ENCODE measurements around the gene ZNF784. TPM values are rescaled to one million over a fixed set of nuclear protein-coding genes. Genes with fewer than 3 reads are reported as not detected.

The ZNF784 gene
- total RNA-seq, 1 donor from 2014 or later = 6.8 TPM

DNA sequence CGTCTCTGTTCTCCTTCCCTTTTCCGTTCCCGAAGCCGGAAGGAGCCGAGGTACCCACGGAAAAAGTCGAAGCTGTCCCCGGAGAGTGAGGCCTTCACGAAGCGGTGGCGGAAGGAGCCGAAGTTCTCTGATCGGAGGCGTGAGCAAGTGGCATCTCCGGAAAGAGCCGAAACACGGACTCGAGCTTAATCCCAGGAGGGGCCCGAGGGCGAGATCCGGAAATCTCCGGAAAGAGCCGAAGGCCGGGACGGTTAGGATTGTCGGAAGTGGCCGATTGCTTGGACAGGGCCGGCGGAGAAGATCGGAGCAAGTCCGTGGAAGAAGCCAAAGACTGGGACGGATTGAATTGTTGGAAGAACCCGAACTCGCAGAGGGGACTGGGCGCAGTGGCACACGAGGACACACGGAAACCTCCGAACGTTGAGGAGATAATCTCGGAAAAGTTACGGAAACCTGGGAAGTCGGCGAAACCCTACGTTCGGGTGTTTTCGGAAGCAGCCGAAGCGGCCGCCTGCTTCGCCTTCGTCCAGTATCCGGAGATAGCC, 30.0 kb upstream of the ZNF784 start:
- H3K4me1 Mint-ChIP-seq (ENCODE audit: unreplicated experiment) = peaks cover 47% of the 10 kb centered on the region
- H3K4me3 Mint-ChIP-seq (ENCODE audit: unreplicated experiment) = peak overlapping the region; percentile 96
- TF ChIP-seq, protein P1, sequence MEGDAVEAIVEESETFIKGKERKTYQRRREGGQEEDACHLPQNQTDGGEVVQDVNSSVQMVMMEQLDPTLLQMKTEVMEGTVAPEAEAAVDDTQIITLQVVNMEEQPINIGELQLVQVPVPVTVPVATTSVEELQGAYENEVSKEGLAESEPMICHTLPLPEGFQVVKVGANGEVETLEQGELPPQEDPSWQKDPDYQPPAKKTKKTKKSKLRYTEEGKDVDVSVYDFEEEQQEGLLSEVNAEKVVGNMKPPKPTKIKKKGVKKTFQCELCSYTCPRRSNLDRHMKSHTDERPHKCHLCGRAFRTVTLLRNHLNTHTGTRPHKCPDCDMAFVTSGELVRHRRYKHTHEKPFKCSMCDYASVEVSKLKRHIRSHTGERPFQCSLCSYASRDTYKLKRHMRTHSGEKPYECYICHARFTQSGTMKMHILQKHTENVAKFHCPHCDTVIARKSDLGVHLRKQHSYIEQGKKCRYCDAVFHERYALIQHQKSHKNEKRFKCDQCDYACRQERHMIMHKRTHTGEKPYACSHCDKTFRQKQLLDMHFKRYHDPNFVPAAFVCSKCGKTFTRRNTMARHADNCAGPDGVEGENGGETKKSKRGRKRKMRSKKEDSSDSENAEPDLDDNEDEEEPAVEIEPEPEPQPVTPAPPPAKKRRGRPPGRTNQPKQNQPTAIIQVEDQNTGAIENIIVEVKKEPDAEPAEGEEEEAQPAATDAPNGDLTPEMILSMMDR (IDR thresholded peaks at IDR 0.05; ENCODE audit: unreplicated experiment) = no peak
- DNase-seq (ENCODE audit: low spot score) = peak; percentile 99
- peaks cover 40% of the 10 kb centered on the region for H3K27me3 Mint-ChIP-seq (ENCODE audit: unreplicated experiment)
- peaks cover 21% of the 10 kb centered on the region for H3K36me3 Mint-ChIP-seq (ENCODE audit: low read depth, unreplicated experiment)
- peak overlapping the region; percentile 99 for H3K27ac Mint-ChIP-seq (ENCODE audit: unreplicated experiment)
- no peaks in the 10 kb centered on the region for H3K9me3 Mint-ChIP-seq (ENCODE audit: unreplicated experiment)

DNA sequence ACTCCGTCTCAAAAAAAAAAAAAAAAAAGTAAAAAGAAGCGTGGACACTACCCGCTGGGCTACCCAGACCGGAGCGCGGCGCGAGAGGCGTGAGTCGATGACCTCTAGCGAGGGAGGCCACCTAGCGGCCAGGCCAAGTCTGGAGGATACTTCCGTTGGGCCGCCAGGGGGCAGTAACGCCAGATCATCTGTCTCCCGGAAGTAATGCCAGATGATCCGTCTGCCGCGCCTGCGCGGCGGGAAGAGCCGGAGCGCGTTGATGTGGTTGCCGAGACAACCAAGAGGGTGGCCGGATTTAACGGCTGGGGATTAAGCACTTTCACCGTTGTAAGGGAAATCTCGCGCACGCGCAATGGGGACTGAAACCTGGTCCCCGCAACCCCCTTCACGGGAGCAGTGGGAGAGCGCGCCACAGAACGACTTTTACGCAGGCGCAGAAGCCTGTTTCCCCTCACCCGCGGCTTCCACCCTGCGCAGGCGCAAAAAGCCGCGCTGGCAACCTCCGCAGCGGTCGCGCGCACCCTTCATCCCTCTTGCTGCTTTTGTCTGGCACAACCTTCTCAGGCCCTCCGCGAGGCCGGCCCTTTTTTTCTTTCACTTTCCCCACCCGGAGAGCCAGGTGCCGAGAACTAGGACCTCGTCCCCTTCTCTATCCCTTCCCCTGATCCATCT, 29.4 kb upstream of the ZNF784 start:
- peaks cover 38% of the 10 kb centered on the region for H3K27me3 Mint-ChIP-seq (ENCODE audit: unreplicated experiment)
- H3K9me3 Mint-ChIP-seq (ENCODE audit: unreplicated experiment) = no peaks in the 10 kb centered on the region
- H3K4me1 Mint-ChIP-seq (ENCODE audit: unreplicated experiment) = peaks cover 45% of the 10 kb centered on the region
- H3K27ac Mint-ChIP-seq (ENCODE audit: unreplicated experiment) = peak overlapping the region; percentile 99
- peak; percentile 97 for DNase-seq (ENCODE audit: low spot score)
- peaks cover 19% of the 10 kb centered on the region for H3K36me3 Mint-ChIP-seq (ENCODE audit: low read depth, unreplicated experiment)
- TF ChIP-seq, protein P1 (IDR thresholded peaks at IDR 0.05; ENCODE audit: unreplicated experiment) = peak; percentile 100
- H3K4me3 Mint-ChIP-seq (ENCODE audit: unreplicated experiment) = peak overlapping the region; percentile 96

DNA sequence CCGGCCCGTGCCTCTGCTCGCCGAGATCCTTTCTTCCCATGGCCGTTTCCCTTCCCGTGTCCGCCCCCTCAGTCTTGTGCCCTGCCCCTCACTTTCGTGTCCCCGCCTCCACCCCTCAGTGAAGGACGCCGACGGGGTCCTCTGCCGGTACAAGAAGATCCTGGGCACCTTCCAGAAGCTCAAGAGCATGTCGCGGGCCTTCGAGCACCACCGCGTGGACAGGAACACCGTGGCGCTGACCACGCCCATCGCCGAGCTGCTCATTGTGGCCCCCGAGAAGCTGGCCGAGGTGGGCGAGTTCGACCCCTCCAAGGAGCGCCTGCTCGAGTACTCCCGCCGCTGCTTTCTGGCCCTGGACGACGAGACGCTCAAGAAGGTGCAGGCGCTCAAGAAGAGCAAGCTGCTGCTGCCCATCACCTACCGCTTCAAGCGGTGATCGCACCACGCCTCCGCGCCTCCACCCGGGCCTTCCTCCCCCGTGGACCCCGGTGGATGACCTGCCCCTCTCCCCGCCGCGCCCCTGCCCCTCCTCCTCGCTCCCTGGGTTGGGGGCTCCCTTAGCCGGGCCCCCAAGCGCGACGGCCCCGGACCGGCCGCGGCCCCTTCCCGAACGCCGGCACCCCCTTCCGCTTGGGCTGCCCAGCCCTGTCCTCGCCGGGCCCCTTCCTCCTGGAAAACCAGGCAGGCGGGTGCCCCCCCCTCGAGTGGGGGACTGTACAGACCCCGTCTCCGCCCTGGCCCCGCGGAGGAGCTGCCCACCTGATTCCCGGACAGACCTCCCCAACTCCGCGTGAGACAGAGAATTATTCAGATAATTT, 28.2 kb upstream of the ZNF784 start:
- TF ChIP-seq, protein P1 (IDR thresholded peaks at IDR 0.05; ENCODE audit: unreplicated experiment) = no peak
- Mint-ChIP-seq H3K27ac (ENCODE audit: unreplicated experiment) (peak overlapping the region; percentile 77), H3K36me3 (ENCODE audit: low read depth, unreplicated experiment) (peaks cover 14% of the 10 kb centered on the region), H3K27me3 (ENCODE audit: unreplicated experiment) (peaks cover 36% of the 10 kb centered on the region), H3K9me3 (ENCODE audit: unreplicated experiment) (no peaks in the 10 kb centered on the region), H3K4me1 (ENCODE audit: unreplicated experiment) (peaks cover 34% of the 10 kb centered on the region), H3K4me3 (ENCODE audit: unreplicated experiment) (peak overlapping the region; percentile 81)
- DNase-seq (ENCODE audit: low spot score) = peak; percentile 36

DNA sequence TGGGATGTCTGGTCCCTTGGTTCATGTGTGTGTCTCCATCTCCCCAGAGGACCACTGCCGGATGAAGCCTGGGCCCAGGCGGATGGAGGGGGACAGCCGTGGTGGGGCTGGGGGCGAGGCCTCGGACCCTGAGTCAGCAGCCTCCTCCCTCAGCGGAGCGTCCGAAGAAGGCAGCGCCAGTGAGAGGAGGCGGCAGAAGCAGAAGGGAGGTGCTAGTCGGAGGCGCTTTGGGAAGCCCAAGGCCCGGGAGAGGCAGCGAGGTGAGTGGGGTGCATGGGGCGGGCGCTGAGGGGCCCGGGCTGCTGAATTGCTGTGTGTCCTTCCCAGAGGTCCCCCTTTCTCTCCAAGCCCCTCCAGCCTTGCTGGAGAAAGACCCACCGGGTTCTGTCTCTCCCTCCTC, 26.9 kb upstream of the ZNF784 start:
- no peak for DNase-seq (ENCODE audit: low spot score)
- Mint-ChIP-seq H3K27ac (ENCODE audit: unreplicated experiment) (no peak overlapping the region), H3K36me3 (ENCODE audit: low read depth, unreplicated experiment) (peaks cover 19% of the 10 kb centered on the region), H3K4me3 (ENCODE audit: unreplicated experiment) (peak overlapping the region; percentile 51), H3K4me1 (ENCODE audit: unreplicated experiment) (peaks cover 25% of the 10 kb centered on the region), H3K9me3 (ENCODE audit: unreplicated experiment) (no peaks in the 10 kb centered on the region), H3K27me3 (ENCODE audit: unreplicated experiment) (peaks cover 41% of the 10 kb centered on the region)
- TF ChIP-seq, protein P1 (IDR thresholded peaks at IDR 0.05; ENCODE audit: unreplicated experiment) = no peak
